Measurements from ENCODE around the gene SLC7A6. TPM values are rescaled to one million over a fixed set of nuclear protein-coding genes. Genes with fewer than 3 reads are reported as not detected.

The SLC7A6 gene
- total and polyA plus RNA-seq, 2 of the 13 experiments (the other 11 are each of a cell fraction or from before 2014, with no cell fraction given) = 35.8 to 70.8 TPM

DNA sequence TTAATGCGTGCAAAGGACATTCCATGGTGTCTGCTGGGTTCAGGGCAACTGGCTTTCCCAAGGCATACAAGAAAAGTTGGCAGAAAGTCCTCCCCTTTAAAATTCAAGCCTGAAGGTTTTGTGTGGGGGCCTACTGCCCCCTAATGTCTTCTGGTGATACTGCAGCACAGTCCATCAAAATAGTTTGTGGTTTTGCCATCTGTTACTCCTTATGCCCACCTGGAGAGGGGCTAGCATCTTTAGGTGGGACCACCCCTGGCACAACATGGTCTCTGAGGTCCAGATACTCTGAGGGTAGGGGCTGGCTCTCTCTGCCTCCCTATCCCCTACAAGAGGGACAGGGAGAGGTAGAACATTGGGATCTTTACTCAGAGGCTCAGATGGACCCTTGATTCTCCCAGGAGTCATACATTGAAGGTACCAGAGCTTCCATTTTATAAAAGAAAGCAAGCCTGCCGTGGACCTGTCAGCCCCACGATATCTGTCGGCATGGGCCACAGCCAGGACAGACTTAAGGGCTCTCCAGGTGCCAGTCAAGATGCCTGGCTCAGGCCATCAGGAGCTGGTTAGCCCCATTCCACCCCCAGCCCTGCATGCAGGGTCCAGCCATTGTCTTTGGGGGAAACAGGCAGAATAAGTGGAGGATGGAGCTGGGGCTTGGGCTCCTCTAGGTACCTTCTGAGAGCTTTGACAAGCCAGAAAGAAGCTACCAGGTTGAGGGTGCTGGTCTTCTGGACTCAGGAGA, 34.7 kb upstream of the SLC7A6 start (continued):
- TF ChIP-seq ZNF331 (CRISPR knock-in tag; IDR thresholded peaks at IDR 0.05) = 0 out of 2 replicates have a peak, but pooled peaks have one; percentile 31
- TF ChIP-seq PHF21A (CRISPR knock-in tag; IDR thresholded peaks at IDR 0.05) = no peak
- peak; percentile 64; the same call in 1 of the 2 replicates for TF ChIP-seq ZSCAN9 (CRISPR knock-in tag; IDR thresholded peaks at IDR 0.05; ENCODE audit: borderline replicate concordance)
- TF ChIP-seq STAG1 (CRISPR knock-in tag; IDR thresholded peaks at IDR 0.05) = peak; percentile 82
- TF ChIP-seq, protein P1, sequence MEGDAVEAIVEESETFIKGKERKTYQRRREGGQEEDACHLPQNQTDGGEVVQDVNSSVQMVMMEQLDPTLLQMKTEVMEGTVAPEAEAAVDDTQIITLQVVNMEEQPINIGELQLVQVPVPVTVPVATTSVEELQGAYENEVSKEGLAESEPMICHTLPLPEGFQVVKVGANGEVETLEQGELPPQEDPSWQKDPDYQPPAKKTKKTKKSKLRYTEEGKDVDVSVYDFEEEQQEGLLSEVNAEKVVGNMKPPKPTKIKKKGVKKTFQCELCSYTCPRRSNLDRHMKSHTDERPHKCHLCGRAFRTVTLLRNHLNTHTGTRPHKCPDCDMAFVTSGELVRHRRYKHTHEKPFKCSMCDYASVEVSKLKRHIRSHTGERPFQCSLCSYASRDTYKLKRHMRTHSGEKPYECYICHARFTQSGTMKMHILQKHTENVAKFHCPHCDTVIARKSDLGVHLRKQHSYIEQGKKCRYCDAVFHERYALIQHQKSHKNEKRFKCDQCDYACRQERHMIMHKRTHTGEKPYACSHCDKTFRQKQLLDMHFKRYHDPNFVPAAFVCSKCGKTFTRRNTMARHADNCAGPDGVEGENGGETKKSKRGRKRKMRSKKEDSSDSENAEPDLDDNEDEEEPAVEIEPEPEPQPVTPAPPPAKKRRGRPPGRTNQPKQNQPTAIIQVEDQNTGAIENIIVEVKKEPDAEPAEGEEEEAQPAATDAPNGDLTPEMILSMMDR (CRISPR knock-in tag; IDR thresholded peaks at IDR 0.05) = peak; percentile 80

DNA sequence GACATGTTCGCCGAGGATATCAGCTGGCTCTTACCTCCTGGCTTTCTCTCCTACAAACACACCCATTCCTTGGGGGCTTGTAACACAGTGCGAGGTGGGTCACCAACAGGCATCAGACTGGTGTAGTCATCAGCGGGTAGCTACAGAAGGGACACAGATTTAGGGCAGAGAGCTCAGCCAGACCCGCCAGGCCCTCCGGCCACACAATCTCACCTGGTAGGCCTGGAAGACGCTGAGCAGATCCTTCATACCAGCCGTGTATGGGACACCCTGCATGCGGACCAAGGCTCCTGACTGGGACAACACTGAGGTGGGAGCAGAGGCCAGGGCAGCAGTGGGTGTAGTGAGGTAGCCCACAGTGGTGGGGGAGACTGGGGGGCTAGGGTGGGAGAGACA, 34.2 kb upstream of the SLC7A6 start:
- Histone ChIP-seq H3K27me3 (ENCODE audit: control insufficient read depth in 1 of 2, insufficient read depth in 2 of 2, low read length in 2 of 2) (no peaks in the 10 kb centered on the region; a peak in 1 of 5 replicates), H4K20me1 (ENCODE audit: insufficient read depth, low read length) (peaks cover 44% of the 10 kb centered on the region), H3K36me3 (replicated peaks in 1 of 2; ENCODE audit: control insufficient read depth in 1 of 2, insufficient read depth in 2 of 2, low read length in 2 of 2) (peaks cover 39 to 77% of the 10 kb centered on the region in 2 experiments), H3K4me1 (ENCODE audit: insufficient read depth, low read length) (peaks cover 42% of the 10 kb centered on the region), H3K27ac (ENCODE audit: extremely low read length, insufficient read depth, low read length) (no peak overlapping the region), H3K79me2 (ENCODE audit: insufficient read depth, low read length) (peaks cover 19% of the 10 kb centered on the region), H2AFZ (ENCODE audit: low read length) (no peak overlapping the region), H3K9me3 (ENCODE audit: low read length) (no peaks in the 10 kb centered on the region), H3K4me2 (ENCODE audit: low read depth, low read length) (no peak overlapping the region), H3K4me3 (replicated peaks in 1 of 3; ENCODE audit: insufficient read depth in 1 of 3, low read depth in 2 of 3, low read length in 3 of 3) (no peak overlapping the region), H3K9ac (ENCODE audit: insufficient read depth, low read depth, low read length) (no peak overlapping the region)
- no TSS peak for BruUV-seq (replicated peaks)
- ChIA-PET CTCF (ENCODE audit: low intra/inter-chr PET ratio, low total read pairs) (interaction anchor here (0.8 to 1.3 kb wide), 2 partner anchors 189 to 237 kb away, joined by 3 read pairs; no protein-coding TSS in a partner anchor), POLR2A (interaction anchor here (0.7 to 1.5 kb wide), 5 partner anchors 27 to 179 kb away, joined by 3 to 5 read pairs (median 3); no protein-coding TSS in a partner anchor)
- DNase-seq (ENCODE audit: low spot score) = no peak
- intact Hi-C loops (cut with micrococcal nuclease; ENCODE audit: unreplicated experiment) (no loop called here), in situ Hi-C loops (cut with HindIII; ENCODE audit: extremely low pct_ligation_motif_present, low pct_unique_long_range_greater_than_20kb) (loop anchor here (10.0 kb wide), 1 partner anchor 145 kb away; the partner anchor contains the start of gene NFATC3)
- TF ChIP-seq, protein P2, sequence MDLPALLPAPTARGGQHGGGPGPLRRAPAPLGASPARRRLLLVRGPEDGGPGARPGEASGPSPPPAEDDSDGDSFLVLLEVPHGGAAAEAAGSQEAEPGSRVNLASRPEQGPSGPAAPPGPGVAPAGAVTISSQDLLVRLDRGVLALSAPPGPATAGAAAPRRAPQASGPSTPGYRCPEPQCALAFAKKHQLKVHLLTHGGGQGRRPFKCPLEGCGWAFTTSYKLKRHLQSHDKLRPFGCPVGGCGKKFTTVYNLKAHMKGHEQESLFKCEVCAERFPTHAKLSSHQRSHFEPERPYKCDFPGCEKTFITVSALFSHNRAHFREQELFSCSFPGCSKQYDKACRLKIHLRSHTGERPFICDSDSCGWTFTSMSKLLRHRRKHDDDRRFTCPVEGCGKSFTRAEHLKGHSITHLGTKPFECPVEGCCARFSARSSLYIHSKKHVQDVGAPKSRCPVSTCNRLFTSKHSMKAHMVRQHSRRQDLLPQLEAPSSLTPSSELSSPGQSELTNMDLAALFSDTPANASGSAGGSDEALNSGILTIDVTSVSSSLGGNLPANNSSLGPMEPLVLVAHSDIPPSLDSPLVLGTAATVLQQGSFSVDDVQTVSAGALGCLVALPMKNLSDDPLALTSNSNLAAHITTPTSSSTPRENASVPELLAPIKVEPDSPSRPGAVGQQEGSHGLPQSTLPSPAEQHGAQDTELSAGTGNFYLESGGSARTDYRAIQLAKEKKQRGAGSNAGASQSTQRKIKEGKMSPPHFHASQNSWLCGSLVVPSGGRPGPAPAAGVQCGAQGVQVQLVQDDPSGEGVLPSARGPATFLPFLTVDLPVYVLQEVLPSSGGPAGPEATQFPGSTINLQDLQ (CRISPR knock-in tag; IDR thresholded peaks at IDR 0.05) = 0 out of 2 replicates have a peak, but pooled peaks have one; percentile 27
- TF ChIP-seq, protein P3, sequence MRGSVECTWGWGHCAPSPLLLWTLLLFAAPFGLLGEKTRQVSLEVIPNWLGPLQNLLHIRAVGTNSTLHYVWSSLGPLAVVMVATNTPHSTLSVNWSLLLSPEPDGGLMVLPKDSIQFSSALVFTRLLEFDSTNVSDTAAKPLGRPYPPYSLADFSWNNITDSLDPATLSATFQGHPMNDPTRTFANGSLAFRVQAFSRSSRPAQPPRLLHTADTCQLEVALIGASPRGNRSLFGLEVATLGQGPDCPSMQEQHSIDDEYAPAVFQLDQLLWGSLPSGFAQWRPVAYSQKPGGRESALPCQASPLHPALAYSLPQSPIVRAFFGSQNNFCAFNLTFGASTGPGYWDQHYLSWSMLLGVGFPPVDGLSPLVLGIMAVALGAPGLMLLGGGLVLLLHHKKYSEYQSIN (CRISPR knock-in tag; IDR thresholded peaks at IDR 0.05; ENCODE audit: borderline replicate concordance) = no peak
- FAIRE-seq = no peak
- 100% methylated on average over 8 of the region's 9 CpGs for WGBS (ENCODE audit: low lambda C conversion rate)
- no peak for ATAC-seq
